Measurements from ENCODE around the gene SOX11. TPM values are rescaled to one million over a fixed set of nuclear protein-coding genes. Genes with fewer than 3 reads are reported as not detected.
"Not testable (repeated sequence)": the region's sequence is repeated elsewhere in the genome, so short reads cannot be mapped to it uniquely, and the experiment has no call there.

The SOX11 gene
- not detected for total RNA-seq

GRCh38 chr2:5691985-5692529 lies at the start of gene SOX11:
Gene SOX11 (plus strand): TSS chr2:5692384. CDS start chr2:5692722, 338 bp downstream.
- Mint-ChIP-seq H3K27me3 (peaks cover 47% of the 10 kb centered on the region), H3K27ac (no peak within 1 kb of the TSS), H3K4me3 (no peak within 1 kb of the TSS), H3K36me3 (ENCODE audit: low read depth) (peaks cover 17% of the 10 kb centered on the region), H3K4me1 (peaks cover 5% of the 10 kb centered on the region), H3K9me3 (no peaks in the 10 kb centered on the region)
- ATAC-seq (replicated peaks), result no peak

GRCh38 chr2:5652734-5653133 lies 39.5 kb upstream of the SOX11 start:
- not testable (repeated sequence) for ATAC-seq (replicated peaks); H3K27ac Mint-ChIP-seq; H3K4me1 Mint-ChIP-seq; H3K27me3 Mint-ChIP-seq; H3K9me3 Mint-ChIP-seq; H3K36me3 Mint-ChIP-seq (ENCODE audit: low read depth); H3K4me3 Mint-ChIP-seq

- H3K4me3 Mint-ChIP-seq; H3K36me3 Mint-ChIP-seq (ENCODE audit: low read depth); H3K27me3 Mint-ChIP-seq; H3K9me3 Mint-ChIP-seq; H3K4me1 Mint-ChIP-seq; H3K27ac Mint-ChIP-seq; ATAC-seq (replicated peaks): not testable (repeated sequence)
Measured at GRCh38 chr2:5653756-5654155, 38.4 kb upstream of the SOX11 start.

GRCh38 chr2:5657231-5657630 lies 35.0 kb upstream of the SOX11 start:
- Mint-ChIP-seq H3K4me3 (no peak overlapping the region), H3K4me1 (no peaks in the 10 kb centered on the region), H3K36me3 (ENCODE audit: low read depth) (no peaks in the 10 kb centered on the region), H3K27ac (no peak overlapping the region), H3K9me3 (peaks cover 5% of the 10 kb centered on the region), H3K27me3 (no peaks in the 10 kb centered on the region)
- no peak for ATAC-seq (replicated peaks)

DNA sequence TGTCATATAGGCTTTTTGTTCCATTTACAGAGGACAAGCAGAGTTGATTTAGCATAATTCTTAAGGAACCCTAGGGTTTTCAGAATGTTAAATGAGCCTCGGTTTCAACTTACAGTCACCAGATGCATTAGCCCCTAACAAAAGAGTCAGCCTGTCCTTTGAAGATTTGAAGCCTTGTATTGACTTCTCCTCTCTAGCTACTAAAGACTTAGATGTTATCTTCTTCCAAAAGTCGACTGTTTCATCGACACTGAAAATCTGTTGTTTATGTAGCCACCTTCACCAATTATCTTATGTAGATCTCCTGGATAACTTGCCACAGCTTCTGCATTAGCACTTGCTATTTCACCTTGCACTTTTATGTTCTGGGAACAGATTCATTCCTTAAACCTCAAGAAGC lies 31.6 kb upstream of the SOX11 start:
- H3K27me3 Mint-ChIP-seq, result no peaks in the 10 kb centered on the region
- H3K36me3 Mint-ChIP-seq (ENCODE audit: low read depth), result no peaks in the 10 kb centered on the region
- H3K4me3 Mint-ChIP-seq, result no peak overlapping the region
- H3K27ac Mint-ChIP-seq, result no peak overlapping the region
- H3K4me1 Mint-ChIP-seq, result no peaks in the 10 kb centered on the region
- no peak for ATAC-seq (replicated peaks)
- H3K9me3 Mint-ChIP-seq, result no peaks in the 10 kb centered on the region

DNA sequence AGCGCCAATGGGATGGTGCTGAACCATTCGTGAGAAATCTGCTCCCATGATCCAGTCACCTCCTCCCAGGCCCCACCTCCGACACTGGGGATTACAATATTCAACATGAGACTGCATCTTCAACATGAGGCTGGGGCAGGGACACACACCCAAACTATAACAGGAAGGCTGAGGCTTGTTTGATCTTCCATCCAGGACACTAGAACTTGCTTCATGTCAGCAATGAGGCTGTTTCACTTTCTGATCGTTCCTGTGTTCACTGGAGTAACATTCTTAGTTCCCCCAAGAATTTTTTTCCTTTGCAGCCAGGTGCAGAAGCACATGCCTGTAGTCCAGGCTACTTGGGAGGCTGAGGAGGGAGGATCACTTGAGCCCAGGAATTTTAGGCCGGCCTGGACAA lies 30.8 kb upstream of the SOX11 start:
- Mint-ChIP-seq H3K36me3 (ENCODE audit: low read depth) (no peaks in the 10 kb centered on the region), H3K27me3 (no peaks in the 10 kb centered on the region), H3K4me1 (no peaks in the 10 kb centered on the region), H3K4me3 (no peak overlapping the region), H3K27ac (no peak overlapping the region), H3K9me3 (no peaks in the 10 kb centered on the region)
- no peak for ATAC-seq (replicated peaks)

DNA sequence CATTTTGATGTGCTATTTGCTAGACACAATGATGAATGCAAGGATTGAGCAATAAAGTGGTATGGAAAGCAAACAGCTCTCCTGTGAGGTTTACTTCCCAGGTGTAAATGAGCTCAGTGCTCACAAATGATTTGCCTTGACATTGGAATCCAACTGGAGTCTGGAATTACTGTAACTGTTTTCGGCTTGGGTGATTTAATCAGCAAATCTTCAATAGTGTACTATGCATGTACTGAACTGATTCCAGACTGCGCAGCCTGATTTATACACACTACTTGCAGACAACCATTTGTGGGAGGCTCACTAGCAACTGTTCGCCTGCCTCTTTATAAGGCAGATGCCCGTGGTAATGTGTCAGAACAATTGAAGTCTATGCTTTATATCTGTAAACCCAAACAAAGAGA lies 27.9 kb upstream of the SOX11 start:
- ATAC-seq (replicated peaks), result no peak
- Mint-ChIP-seq H3K9me3 (no peaks in the 10 kb centered on the region), H3K36me3 (ENCODE audit: low read depth) (no peaks in the 10 kb centered on the region), H3K27me3 (no peaks in the 10 kb centered on the region), H3K27ac (no peak overlapping the region), H3K4me3 (no peak overlapping the region), H3K4me1 (no peaks in the 10 kb centered on the region)

DNA sequence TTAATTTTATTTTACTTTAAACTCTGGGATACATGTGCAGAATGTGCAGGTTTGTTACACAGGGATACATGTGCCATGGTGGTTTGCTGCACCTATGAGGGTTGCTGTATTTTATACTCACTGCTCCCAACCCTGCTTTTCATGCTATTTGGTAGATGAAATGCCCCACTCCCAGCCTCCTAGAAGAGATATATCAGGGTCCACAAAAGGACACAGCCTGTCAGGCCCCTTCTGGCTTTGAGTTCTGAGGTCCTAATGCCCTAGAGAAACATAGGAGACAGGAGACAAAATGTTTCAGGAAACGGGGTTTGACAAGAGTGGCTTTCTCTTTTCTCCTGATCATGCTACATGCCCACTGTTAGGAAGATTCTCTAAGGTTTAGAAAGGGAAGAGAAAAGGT lies 27.1 kb upstream of the SOX11 start:
- H3K27ac Mint-ChIP-seq, result no peak overlapping the region
- H3K9me3 Mint-ChIP-seq, result no peaks in the 10 kb centered on the region
- H3K36me3 Mint-ChIP-seq (ENCODE audit: low read depth), result no peaks in the 10 kb centered on the region
- no peak for ATAC-seq (replicated peaks)
- H3K4me3 Mint-ChIP-seq, result no peak overlapping the region
- H3K27me3 Mint-ChIP-seq, result no peaks in the 10 kb centered on the region
- H3K4me1 Mint-ChIP-seq, result no peaks in the 10 kb centered on the region

- Mint-ChIP-seq H3K4me1 (no peaks in the 10 kb centered on the region), H3K4me3 (no peak overlapping the region), H3K36me3 (ENCODE audit: low read depth) (no peaks in the 10 kb centered on the region), H3K9me3 (no peaks in the 10 kb centered on the region), H3K27me3 (no peaks in the 10 kb centered on the region), H3K27ac (no peak overlapping the region)
- no peak for ATAC-seq (replicated peaks)
Measured at GRCh38 chr2:5666798-5667197, 25.4 kb upstream of the SOX11 start.

- not testable (repeated sequence) for H3K27ac Mint-ChIP-seq
Measured at GRCh38 chr2:5667655-5668054, 24.5 kb upstream of the SOX11 start.

GRCh38 chr2:5668682-5669250 lies 23.4 kb upstream of the SOX11 start:
- Mint-ChIP-seq H3K27me3 (peaks cover 5% of the 10 kb centered on the region), H3K9me3 (no peaks in the 10 kb centered on the region), H3K36me3 (ENCODE audit: low read depth) (no peaks in the 10 kb centered on the region), H3K27ac (no peak overlapping the region), H3K4me1 (no peaks in the 10 kb centered on the region), H3K4me3 (no peak overlapping the region)
- no peak for ATAC-seq (replicated peaks)

More at GRCh38 chr2:5667655-5668054, 24.5 kb upstream of the SOX11 start:
- not testable (repeated sequence) for H3K9me3 Mint-ChIP-seq; H3K4me3 Mint-ChIP-seq; H3K4me1 Mint-ChIP-seq; ATAC-seq (replicated peaks); H3K36me3 Mint-ChIP-seq (ENCODE audit: low read depth); H3K27me3 Mint-ChIP-seq

GRCh38 chr2:5672749-5673144 lies 19.4 kb upstream of the SOX11 start:
- Mint-ChIP-seq H3K36me3 (ENCODE audit: low read depth) (no peaks in the 10 kb centered on the region), H3K4me3 (no peak overlapping the region), H3K9me3 (no peaks in the 10 kb centered on the region), H3K4me1 (no peaks in the 10 kb centered on the region), H3K27ac (no peak overlapping the region), H3K27me3 (peaks cover 16% of the 10 kb centered on the region)
- no peak for ATAC-seq (replicated peaks)

- no peaks in the 10 kb centered on the region for H3K36me3 Mint-ChIP-seq (ENCODE audit: low read depth)
- peaks cover 16% of the 10 kb centered on the region for H3K27me3 Mint-ChIP-seq
- no peak overlapping the region for H3K4me3 Mint-ChIP-seq
- no peak overlapping the region for H3K27ac Mint-ChIP-seq
- H3K9me3 Mint-ChIP-seq, result no peaks in the 10 kb centered on the region
- no peaks in the 10 kb centered on the region for H3K4me1 Mint-ChIP-seq
- ATAC-seq (replicated peaks), result no peak
Measured at GRCh38 chr2:5673145-5674025, 18.8 kb upstream of the SOX11 start.

- Mint-ChIP-seq H3K36me3 (ENCODE audit: low read depth) (no peaks in the 10 kb centered on the region), H3K4me3 (no peak overlapping the region), H3K4me1 (no peaks in the 10 kb centered on the region), H3K27ac (no peak overlapping the region), H3K9me3 (no peaks in the 10 kb centered on the region), H3K27me3 (peaks cover 16% of the 10 kb centered on the region)
- ATAC-seq (replicated peaks), result no peak
Measured at GRCh38 chr2:5674026-5674340, 18.2 kb upstream of the SOX11 start.

- H3K36me3 Mint-ChIP-seq (ENCODE audit: low read depth), result no peaks in the 10 kb centered on the region
- H3K4me1 Mint-ChIP-seq, result no peaks in the 10 kb centered on the region
- no peak overlapping the region for H3K27ac Mint-ChIP-seq
- no peak for ATAC-seq (replicated peaks)
- H3K4me3 Mint-ChIP-seq, result no peak overlapping the region
- H3K9me3 Mint-ChIP-seq, result peaks cover 8% of the 10 kb centered on the region
- H3K27me3 Mint-ChIP-seq, result peaks cover 16% of the 10 kb centered on the region
Measured at GRCh38 chr2:5677133-5677532, 15.1 kb upstream of the SOX11 start.
